SK-N-SH (cell line): ENCODE measurements around the gene SLC30A10.

Experiments used
- CTCF ChIP-seq: fragments of 200-600 bp; sonication (generic); IDR thresholded peaks from 2 replicates; pipeline ENCODE4 v1.6.1; 2017; ENCODE audit warnings: antibody characterized with exemption, mild to moderate bottlenecking, moderate library complexity
- FOSL2 ChIP-seq: IDR thresholded peaks from 2 replicates; pipeline ENCODE4 v1.4.0; 2012; ENCODE audit warnings: low read depth, mild to moderate bottlenecking, moderate library complexity, borderline replicate concordance
- NRF1 ChIP-seq: IDR thresholded peaks from 2 replicates; pipeline ENCODE4 v1.6.1; 2012; ENCODE audit warnings: low read depth, mild to moderate bottlenecking, low read length
- POLR2AphosphoS5 ChIP-seq: IDR thresholded peaks from 2 replicates; pipeline ENCODE4 v1.6.1; 2012; ENCODE audit warnings: low read depth, low read length
- SIN3A ChIP-seq: IDR thresholded peaks from 2 replicates; pipeline ENCODE4 v1.6.1; 2012; ENCODE audit warnings: low read depth, mild to moderate bottlenecking, low read length, moderate library complexity, borderline replicate concordance
- TAF1 ChIP-seq: IDR thresholded peaks from 2 replicates; pipeline ENCODE4 v1.6.1; 2012; ENCODE audit warnings: low read depth, mild to moderate bottlenecking, low read length, moderate library complexity, borderline replicate concordance
- ZBTB33 ChIP-seq: IDR thresholded peaks from 2 replicates; pipeline ENCODE4 v1.4.0; 2012; ENCODE audit warnings: low read depth, borderline replicate concordance

GRCh38 chr1:219902951-219903350, 25.4 kb downstream of the SLC30A10 start:
- TF ChIP-seq CTCF = no peak
- no peak for TF ChIP-seq POLR2AphosphoS5
- no peak for TF ChIP-seq NRF1
- TF ChIP-seq SIN3A = no peak
- TF ChIP-seq ZBTB33 = no peak
- no peak for TF ChIP-seq TAF1
- no peak for TF ChIP-seq FOSL2
